LNCAP (cell line): ENCODE measurements around the gene CFAP68.

Experiments
- TF ChIP-seq, protein P1 (sequence below): fragments of 450-650 bp; IDR thresholded peaks from 2 replicates; pipeline ENCODE4 v1.5.1; 2017; ENCODE audit warnings: mild to moderate bottlenecking

CFAP68 gene

DNA sequence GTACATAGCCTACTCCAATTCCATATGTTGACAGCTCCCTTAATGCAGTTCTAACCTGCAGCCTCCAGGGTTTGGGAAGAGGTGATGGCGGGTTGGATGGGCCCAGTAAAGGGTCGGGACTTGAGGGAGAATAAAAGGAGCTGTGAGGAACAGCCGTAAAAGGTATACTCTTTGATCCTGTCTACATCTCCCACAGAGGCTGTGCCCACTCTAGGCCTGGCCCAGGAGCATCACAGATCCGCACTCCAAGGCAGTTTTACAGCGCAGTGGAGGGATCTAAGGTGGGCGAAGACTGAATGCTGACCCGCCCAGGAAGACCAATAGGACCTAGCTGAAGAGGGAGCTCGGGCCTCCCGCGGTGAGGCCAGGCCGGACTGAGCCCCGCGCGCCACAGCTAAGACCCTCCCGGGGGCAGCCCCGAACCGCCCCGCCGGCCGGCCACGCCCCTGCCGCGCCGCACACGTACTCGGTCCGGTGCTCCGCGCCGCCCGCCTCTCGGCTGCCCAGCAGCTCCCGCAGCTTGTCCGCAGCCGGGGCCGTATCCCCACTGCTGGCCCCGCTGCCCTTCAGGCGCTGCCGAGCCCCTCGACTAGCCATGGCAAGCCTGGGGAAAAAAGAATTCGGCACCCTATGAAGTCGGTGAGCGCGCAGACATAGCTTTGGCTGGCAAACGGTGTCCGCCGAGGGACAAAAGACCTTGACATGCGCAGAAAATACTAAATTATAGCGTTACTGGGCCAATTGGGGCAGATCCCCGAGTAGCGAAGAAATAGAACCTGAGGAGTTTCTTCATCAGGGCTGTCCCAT is 8.3 kb upstream of the CFAP68 start, which contains the start of gene ALG9:
TSS of gene ALG9 (minus strand) at position 696 of the 807 bp plus-strand sequence. CDS start at position 597, 99 bp downstream.
- TF ChIP-seq, protein P1, sequence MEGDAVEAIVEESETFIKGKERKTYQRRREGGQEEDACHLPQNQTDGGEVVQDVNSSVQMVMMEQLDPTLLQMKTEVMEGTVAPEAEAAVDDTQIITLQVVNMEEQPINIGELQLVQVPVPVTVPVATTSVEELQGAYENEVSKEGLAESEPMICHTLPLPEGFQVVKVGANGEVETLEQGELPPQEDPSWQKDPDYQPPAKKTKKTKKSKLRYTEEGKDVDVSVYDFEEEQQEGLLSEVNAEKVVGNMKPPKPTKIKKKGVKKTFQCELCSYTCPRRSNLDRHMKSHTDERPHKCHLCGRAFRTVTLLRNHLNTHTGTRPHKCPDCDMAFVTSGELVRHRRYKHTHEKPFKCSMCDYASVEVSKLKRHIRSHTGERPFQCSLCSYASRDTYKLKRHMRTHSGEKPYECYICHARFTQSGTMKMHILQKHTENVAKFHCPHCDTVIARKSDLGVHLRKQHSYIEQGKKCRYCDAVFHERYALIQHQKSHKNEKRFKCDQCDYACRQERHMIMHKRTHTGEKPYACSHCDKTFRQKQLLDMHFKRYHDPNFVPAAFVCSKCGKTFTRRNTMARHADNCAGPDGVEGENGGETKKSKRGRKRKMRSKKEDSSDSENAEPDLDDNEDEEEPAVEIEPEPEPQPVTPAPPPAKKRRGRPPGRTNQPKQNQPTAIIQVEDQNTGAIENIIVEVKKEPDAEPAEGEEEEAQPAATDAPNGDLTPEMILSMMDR: peak; percentile 30; the same call in 1 of the 2 replicates

- TF ChIP-seq, protein P1: no peak
Observed at GRCh38 chr11:111871693-111872161, 7.6 kb upstream of the CFAP68 start.

- TF ChIP-seq, protein P1: no peak
Observed at GRCh38 chr11:111878385-111878848, 924 bp upstream of the CFAP68 start.

GRCh38 chr11:111879637-111879960 is 258 bp downstream of the CFAP68 start:
- TF ChIP-seq, protein P1: no peak

- TF ChIP-seq, protein P1: no peak
Observed at GRCh38 chr11:111882202-111882601, 2.9 kb downstream of the CFAP68 start.

- TF ChIP-seq, protein P1: no peak
Observed at GRCh38 chr11:111886032-111886431, 6.7 kb downstream of the CFAP68 start.

- TF ChIP-seq, protein P1: no peak
Observed at GRCh38 chr11:111886844-111887243, 7.5 kb downstream of the CFAP68 start.
